D341Med (cell line): ENCODE measurements around the gene NOP14.
"Not testable (repeated sequence)": the region's sequence is repeated elsewhere in the genome, so short reads cannot be mapped to it uniquely, and the experiment has no call there.

ENCODE experiments used
- DNase-seq: peaks from one replicate; pipeline ENCODE4 v3.0.0; 2012; ENCODE audit warnings: low spot score

Gene NOP14

GRCh38 chr4:2961811-2962441 lies 1.3 kb downstream of the NOP14 start:
- DNase-seq, result no peak

GRCh38 chr4:2961421-2961810 lies 1.8 kb downstream of the NOP14 start:
- DNase-seq, result no peak

- DNase-seq, result not testable (repeated sequence)
These were observed 2.8 kb downstream of the NOP14 start for GRCh38 chr4:2960450-2960849.

DNA sequence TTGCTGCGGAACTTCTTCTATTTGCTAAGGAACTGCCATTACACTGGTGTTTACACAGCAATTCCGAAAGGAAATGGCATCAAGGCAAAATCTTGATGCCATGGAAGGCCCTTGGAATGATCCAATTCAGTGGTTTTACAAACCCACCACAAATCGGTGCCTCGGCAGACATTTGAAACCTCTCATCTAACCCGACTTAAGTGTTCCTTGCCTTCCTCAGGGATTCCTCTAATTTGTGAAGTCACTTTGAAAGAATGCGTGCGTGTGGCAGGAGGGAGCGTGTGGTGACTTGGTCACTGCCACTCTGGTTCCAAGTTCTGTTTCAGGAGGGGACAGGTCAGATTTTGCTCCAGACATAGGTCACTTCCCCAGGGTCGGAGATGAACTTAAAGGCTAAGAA lies 4.8 kb downstream of the NOP14 start:
- DNase-seq, result no peak

DNA sequence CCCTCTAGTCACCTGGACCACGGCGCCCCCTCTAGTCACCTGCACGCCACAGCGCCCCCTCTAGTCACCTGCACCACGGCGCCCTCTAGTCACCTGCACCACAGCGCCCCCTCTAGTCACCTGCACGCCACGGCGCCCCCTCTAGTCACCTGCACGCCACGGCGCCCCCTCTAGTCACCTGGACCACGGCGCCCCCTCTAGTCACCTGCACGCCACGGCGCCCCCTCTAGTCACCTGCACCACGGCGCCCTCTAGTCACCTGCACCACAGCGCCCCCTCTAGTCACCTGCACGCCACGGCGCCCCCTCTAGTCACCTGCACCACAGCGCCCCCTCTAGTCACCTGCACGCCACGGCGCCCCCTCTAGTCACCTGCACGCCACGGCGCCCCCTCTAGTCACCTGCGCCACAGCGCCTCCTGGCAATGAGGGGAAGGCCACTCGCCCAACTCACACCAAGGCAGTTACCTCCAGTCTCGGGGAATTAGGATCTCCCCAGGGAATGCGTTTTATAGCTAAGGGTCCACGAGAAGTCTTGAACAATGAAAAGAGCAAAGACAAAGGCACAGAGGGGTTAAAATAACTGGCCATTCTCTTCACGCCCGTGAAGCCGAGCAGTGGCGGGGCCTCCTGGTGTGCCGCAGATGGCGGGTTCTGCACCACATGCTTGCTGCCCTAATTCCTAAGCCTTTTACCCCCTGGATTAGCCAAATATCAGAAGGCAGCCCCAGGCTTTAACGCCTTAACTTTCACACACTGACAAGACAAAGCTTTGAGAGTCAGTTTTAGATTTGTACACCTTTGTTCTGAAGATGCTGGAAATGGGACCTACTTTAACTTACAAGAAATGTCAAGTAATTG lies 7.8 kb downstream of the NOP14 start:
- peak; percentile 79 for DNase-seq

GRCh38 chr4:2954358-2955185 lies 8.6 kb downstream of the NOP14 start:
- DNase-seq, result no peak

DNA sequence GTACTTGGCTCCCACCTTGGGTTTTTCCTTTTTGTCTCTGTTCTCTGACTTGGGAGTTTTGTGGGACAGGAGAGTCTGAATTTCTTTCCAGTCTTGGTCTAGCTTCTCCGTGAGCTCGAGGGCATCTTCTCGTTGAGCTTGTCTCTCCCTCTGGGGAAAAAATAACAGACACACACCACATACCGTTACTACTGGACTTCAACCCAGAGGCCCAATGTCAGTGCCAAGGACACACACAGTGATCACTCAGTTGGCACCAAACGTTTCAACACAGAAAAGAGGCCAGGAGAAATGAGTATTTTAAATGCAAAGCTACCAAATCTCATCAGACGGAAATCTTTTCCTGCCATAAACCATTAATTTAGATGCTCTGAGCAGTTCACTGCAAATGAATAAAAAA lies 9.7 kb downstream of the NOP14 start:
- no peak for DNase-seq

DNA sequence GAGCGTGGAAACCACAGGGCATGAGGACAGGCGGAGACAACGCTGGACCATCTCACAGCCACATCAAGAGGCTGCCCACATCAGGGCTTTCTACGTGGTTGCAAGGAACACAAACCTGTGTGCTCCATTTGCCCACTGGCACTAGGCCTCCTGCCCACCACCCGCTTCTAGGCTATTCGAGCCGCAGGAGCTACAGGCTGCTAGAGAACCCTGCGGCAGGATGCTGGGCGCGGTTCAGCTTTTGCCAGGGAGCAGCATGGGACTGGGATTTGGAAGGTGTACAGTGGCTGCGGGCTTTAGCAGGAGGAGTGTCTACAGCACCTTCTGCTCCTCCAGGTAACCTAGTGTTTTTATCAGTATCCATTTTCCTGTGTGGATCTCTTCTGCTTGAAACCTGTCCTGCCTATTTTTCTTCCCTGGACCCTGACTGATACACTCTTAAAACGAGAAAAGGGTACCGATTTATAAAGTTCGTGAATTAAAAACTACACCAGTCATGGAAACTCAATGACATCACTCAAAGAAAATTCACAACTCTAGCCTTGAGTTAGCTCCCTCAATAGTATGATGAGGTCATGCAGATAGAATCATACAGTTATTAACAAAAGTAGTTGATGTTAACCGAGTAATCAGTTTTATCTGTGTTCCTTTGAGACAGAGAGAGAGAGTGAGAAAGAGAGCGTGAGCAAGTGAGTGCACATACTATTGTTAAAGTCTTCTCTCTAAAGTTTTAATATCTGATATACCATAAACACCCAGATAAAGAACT lies 12.8 kb downstream of the NOP14 start:
- no peak for DNase-seq

DNA sequence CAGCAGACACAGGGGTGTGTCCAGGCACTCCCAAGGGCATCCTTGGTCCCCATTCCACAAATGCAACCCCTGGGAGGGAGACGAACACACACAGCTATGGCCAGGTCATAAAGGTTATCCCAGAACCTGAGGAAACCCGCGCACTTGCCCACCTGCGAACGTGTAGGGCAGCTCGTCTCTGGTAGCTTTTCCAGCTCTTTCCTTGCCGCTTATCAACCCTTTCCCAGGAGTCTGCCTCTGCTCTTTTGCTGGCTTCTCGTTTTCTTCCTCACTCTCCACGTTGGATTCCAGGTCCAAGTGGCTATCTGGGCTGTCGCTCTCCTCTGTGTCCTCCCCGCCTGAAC lies 13.5 kb downstream of the NOP14 start:
- DNase-seq, result no peak

GRCh38 chr4:2948895-2949781 lies 14.1 kb downstream of the NOP14 start:
- DNase-seq, result peak; percentile 74

DNA sequence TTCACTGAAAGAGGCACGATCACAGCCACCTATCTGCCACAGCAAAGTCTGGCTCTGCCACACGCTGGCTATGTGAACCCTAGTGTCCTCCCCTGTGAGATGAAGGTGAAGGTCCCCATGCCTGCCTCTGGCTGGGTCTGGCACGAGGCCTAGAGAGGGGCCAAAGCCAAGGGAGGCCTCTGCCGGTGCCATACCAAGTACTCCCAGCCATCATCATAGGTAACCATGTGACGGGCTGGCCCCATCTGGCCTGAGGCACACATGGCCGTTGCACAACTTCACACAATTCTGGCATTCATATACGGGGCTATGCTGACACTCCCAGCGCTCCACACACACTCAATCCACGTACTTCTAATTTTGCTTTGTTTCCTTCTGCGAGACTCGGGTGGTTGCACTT lies 15.3 kb downstream of the NOP14 start:
- no peak for DNase-seq

DNA sequence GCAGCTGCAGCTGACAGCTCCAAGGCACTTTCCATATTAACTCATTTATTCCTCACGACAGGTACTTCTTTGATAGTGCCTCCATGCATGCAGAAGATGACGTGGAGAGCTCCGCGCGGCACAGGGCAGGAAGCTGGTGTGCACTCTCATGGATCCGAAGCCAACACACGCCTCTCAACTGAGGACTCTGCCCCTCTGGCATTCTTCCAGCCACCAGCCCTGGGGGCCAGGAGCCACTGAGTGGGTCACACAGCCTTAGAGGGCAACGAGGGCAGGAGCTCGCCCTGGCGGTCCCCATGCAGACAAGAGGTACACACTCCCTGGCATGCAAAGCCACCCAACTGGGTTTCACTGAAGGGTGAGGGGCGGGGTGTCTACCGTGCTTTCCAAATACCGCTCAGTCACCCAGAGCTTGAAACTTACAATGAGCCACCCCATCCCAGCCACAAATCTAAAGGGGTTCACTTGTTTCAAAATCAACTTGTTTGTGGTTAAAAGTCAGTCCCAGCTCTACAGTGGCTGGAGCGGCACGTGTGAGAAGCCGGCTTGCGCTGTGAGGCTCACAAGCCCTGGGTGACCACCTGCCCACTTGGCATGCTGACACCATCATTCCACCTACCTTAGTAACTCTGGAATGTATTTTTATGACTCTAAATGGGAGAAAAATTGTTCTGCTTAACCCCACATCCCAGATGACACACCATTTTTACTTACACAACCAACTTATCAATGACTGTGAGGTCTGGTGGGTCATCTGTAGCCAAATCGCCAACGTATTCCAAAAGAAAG lies 16.2 kb downstream of the NOP14 start:
- no peak for DNase-seq

DNA sequence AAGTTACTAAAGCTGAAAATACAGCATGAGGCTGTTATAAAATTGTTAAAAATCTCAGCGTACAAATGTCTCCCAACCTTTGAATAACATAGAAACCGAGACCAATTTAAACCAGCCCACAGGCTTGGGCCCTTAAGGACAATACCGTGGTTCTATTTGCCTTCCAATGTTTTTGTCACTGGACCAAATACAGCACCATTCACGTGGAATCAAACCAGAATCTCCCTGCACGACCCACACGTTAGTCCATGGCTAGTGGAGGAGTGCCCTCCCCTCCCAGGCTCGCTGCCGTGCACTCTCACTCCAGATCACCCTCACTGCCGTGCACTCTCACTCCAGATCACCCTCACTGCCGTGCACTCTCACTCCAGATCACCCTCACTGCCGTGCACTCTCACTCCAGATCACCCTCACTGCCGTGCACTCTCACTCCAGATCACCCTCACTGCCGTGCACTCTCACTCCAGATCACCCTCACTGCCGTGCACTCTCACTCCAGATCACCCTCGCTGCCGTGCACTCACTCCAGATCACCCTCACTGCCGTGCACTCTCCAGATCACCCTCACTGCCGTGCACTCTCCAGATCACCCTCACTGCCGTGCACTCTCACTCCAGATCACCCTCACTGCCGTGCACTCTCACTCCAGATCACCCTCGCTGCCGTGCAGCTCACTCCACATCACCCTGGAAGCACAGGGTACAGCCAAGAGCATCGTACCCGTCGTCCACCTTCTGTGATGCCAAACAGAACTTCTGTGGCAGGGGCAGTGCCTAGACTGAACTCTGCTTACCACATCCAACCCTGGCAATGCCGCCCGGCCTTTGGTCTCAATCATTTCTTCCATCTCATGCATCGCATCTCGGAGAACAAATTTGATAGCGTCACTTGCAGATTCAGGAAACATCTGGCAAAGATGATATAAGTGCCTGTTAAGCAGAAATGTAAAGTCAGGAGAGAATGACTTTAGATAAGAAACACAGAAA lies 17.3 kb downstream of the NOP14 start:
- DNase-seq, result not testable (repeated sequence)

DNA sequence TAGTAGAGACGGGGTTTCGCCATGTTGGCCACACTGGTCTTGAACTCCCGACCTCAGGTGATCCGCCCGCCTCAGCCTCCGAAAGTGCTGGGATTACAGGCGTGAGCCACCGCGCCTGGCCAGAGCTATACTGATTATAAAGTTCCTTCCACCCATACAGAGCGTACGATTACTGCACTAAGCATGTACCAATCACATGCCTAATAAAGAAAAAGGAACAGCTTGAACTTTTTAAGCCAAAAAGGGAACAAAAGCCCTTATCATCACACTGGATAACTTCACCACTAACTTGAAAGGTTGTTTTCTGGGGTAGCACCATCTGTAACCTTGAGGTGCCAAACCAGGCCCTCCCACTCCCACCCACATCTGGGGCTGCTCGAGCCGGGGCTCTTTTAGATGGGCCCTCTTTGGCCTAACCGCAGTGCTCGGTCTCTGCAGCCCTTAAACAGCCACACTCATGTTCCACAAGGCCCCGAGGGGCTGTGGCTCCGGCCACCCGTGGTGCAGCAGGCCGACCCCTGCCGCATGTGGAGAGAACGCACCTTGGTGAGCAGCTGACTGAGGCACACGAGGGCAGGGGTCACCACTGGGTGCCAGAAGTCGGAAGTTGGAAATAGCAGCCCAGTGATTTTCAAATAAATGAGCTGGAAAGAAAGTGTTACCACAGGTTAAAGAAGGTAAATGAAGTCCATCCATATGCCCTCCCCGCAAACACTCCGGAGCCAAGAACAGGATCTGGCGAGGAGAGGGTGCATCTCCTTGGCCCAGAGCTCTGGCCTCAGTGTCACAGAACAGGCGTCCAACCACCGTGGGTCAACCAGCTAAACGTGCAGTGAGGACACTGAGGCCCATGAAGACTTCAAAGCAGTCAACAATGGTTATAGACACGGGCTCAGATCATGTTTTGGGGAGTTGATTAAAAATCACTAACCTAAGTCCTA lies 18.4 kb downstream of the NOP14 start:
- no peak for DNase-seq

GRCh38 chr4:2944091-2944482 lies 19.1 kb downstream of the NOP14 start:
- peak; percentile 17 for DNase-seq

- peak; percentile 22 for DNase-seq
These were observed 19.7 kb downstream of the NOP14 start for GRCh38 chr4:2943364-2944090.
